G401 (cell line): Measurements from ENCODE around the gene SEC22A. TPM values are rescaled to one million over a fixed set of nuclear protein-coding genes. Genes with fewer than 3 reads are reported as not detected.

Experiments
- DNase-seq: peaks from one replicate; pipeline ENCODE4 v3.0.0-alpha.2; 2015; ENCODE audit warnings: low spot score
- in situ Hi-C: cut with HindIII; loops from 2 replicates; pipeline ENCODE4 v1.10.0; 2016; ENCODE audit warnings: low sequenced_read_pairs, mixed read lengths
- total RNA-seq: library from RNA; depleted of rRNA; stranded (reverse); fragments of >200 nt; shearing (Covaris generic); gene quantifications from 2 replicates; pipeline ENCODE4 v1.2.3, GENCODE V29; 2014; rRNA removed

Gene SEC22A, protein sequence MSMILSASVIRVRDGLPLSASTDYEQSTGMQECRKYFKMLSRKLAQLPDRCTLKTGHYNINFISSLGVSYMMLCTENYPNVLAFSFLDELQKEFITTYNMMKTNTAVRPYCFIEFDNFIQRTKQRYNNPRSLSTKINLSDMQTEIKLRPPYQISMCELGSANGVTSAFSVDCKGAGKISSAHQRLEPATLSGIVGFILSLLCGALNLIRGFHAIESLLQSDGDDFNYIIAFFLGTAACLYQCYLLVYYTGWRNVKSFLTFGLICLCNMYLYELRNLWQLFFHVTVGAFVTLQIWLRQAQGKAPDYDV
- 20.6 and 25.6 TPM in 2 replicates for total RNA-seq

DNA sequence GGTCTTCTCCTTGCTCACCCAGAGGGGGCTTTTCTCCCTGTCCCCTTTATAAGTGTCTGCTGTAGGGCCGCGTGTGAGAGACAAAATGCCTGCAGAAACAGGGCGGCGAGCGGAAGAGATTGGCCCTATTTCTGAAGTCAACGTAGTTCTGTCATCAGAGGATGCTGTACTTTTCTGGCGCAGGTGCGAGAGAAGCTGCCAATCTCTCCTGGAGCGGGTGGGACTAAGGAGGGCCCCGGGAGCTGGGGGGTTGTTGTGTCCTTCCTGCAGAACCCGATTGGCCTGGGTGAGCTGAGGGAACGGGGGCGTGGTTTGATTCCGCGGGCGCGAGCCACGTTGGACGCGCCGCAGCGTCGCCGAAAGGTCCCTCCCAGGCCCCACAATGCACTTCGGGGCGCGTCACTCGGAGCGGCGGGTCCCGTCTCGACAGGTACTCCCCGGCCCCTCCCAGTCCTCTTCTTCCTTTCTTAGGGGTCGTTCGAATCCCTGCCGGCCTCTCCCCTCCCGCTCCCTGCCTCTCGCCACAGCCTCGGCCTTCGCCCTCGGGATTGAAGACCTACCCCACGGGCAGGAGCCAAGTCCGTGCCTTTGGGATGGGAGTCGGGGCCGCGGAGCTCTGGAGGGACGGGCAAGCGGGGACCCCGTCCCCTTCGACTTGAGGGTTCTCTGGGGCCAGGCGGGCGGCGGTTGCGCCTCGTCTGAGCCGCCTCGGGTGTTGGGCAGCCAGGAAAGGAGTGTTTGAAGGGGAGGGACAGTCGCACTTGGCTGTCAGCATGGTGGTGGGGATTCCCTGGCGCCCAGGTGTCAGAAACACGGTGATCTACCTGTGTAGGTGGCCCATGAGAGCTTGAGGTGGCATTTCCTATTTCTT is at the start of gene SEC22A:
Gene SEC22A, plus strand, starts transcription at position 387 of the 871 bp plus-strand sequence. CDS start 7,275 bp downstream, outside the sequence.
- peak; percentile 98 for DNase-seq
- in situ Hi-C loops = no loop called here

GRCh38 chr3:123152687-123153086 is 49.1 kb upstream of the SEC22A start:
- in situ Hi-C loops = no loop called here
- peak; percentile 6 for DNase-seq

GRCh38 chr3:123153125-123154019 is 48.4 kb upstream of the SEC22A start:
- no peak for DNase-seq
- in situ Hi-C loops = no loop called here

- in situ Hi-C loops = no loop called here
These were observed 47.4 kb upstream of the SEC22A start for GRCh38 chr3:123154020-123154985.

GRCh38 chr3:123155471-123156011 is 46.2 kb upstream of the SEC22A start:
- DNase-seq = no peak
- in situ Hi-C loops = no loop called here

More at GRCh38 chr3:123154020-123154985, 47.4 kb upstream of the SEC22A start:
- DNase-seq = no peak

DNA sequence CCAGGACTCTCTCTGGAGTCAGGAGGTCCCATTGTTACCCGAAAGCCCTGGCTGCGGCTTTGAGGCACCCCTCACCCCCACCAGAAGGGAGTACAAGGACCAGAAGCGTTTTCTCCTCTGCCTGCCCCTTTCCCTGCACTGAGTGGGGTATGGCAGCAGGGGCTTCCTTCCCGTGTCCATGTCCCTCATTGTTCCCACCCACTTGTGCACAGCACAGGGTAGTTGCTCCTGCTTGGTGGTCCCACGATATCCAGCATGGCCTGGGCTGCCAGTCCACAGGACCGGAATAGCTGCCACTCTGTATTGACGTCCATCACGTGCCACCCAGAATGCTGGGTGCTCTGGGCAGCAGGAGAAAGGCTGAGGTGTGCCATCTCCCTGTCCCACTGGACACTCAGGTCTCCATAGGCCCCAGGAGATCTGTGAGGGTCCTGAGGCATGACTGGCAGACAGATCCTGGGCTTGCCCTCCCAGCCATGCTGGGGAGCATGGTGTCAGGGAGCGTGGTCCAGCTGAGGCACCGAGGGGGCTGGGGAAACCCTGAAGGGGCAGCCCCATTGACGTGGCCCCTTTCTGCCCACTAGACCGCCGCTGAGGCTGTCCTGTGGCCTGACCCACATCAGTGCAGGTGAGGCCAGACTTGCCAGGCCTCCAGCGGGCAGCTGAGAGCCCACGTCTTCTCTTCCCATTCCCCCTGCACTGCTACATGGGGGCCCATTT is 45.3 kb upstream of the SEC22A start:
- in situ Hi-C loops = no loop called here
- DNase-seq = no peak

DNA sequence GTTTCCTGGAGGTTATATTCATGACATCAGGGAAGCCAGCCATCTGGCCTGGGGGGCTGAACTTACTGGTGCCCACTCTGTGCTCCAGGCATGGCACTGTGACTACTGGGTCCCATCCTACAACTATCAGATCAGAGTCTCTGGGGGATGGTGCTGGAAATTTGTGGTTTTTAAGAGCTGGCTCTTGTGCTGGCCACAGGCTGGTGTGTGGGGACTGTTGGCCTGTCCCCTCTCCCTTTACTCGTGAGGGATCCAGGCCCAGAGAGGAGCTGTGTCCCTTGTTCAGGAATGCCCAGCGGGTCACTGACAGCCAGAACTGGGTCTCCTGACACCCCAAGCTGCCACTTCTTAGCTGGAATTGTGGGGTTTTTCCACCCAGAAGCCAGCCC is 44.5 kb upstream of the SEC22A start:
- DNase-seq = no peak
- in situ Hi-C loops = no loop called here

DNA sequence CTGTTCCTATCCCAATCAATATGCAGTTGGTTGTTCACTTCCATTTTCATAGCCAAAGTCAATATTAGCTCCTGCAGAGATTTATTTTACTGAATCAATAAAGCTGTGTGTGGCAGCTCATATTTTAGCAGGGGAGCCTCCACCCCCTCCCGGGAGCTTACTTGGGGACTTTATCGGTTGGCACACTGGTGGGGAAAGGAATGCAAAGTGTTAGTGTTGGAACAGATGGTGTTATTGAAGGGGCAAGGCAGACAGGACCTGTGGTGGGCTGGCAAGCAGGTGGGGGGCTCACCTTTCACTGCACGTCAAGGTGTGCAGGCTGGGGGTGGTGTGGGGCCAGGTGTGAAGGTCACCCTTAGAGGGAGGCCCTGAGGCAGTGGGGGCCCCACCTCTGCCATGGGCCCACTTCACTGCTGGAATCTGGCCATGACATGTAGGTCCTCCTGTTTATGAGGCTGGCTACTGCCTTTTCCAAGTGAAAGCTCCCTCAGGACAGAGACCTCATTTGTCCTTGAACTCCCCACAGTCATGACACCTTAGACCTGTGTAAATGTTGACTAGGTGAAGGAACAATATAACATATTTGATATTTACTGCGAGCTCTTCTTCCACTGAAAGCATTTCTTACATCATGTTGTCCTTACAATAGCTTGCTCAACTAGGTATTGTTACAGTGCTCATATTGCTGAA is 44.0 kb upstream of the SEC22A start:
- no peak for DNase-seq
- in situ Hi-C loops = no loop called here

DNA sequence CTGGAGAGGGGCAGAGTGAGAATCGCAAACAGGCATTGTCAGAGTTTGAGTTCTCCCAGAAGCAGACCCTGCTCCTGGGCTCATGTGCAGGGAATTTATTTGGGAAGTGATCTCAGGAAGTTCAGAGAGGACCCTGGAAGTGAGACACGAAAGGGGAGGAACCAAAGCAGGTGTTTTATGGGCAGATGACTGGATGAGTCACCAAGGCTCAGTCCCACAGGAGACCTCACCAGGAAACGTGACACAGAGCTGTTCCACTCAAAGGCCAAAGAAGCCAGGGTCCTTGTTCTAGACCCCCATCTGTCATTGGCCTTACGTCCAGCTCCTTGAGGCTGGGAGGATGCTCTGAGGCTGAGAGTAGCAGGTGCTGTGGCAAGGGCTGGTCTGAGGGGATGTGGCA is 43.4 kb upstream of the SEC22A start:
- DNase-seq = no peak
- in situ Hi-C loops = no loop called here

DNA sequence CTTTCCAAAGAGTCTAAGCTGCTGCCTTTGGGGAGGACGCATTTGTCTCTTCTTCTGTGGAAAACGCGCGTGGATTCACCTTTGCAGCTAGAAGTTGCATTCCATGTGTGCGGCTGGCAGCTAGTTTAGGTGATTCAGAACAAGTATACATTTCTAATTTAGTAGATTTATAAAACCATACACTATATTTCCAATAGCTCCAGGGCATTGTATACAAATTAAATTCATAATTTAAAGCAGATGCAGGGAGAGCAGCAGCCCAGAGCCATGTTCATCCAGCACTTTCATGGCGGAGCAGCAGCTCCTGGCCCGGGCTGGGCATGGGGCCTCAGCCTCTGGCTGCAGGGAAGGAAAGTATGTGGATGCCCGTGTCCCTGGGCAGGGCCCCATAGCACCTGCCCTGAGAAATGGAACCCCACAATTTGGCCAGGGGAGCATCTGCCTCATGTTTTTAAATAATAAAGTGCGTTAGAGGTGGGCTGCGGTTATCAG is 42.8 kb upstream of the SEC22A start:
- DNase-seq = no peak
- in situ Hi-C loops = no loop called here

- in situ Hi-C loops = no loop called here
- no peak for DNase-seq
These were observed 41.7 kb upstream of the SEC22A start for GRCh38 chr3:123159926-123160635.

DNA sequence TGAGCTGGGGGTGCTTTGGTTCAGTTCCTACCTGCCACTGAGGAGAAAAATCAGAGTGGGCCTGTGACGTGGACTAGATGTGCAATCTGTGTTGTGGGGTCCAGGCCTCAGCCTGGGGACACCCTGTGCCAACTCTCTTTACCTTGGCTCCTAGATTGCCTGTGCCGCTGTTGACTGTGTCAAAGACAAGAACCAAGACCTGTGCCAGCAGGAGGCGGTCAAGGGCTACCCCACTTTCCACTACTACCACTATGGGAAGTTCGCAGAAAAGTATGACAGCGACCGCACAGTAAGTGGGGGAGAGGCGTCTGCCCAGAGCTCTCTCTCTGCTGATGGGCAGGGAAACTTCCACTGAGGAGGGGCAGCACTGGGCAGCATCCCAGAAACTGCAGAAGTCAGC is 40.6 kb upstream of the SEC22A start:
- no peak for DNase-seq
- in situ Hi-C loops = no loop called here

DNA sequence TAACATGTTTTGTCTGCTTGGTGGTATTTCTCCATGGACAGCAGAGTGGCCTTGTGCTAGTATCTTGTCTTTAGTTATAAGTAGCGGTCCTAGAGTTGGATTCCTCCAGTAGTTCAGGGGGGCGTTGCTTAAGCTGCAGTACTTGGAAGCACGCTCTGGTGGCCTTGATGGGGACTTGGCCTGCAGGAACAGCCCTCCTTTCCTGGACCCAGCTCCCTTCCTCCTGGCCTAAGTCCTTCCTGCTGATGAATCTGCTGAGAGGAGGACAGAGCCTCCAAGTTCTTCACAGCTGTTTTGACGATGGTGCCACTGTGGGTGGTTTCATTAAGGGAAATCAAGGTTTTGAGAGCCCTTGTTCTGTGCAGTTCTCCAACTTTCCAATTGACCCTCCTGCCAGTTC is 38.6 kb upstream of the SEC22A start:
- no peak for DNase-seq
- in situ Hi-C loops = no loop called here

DNA sequence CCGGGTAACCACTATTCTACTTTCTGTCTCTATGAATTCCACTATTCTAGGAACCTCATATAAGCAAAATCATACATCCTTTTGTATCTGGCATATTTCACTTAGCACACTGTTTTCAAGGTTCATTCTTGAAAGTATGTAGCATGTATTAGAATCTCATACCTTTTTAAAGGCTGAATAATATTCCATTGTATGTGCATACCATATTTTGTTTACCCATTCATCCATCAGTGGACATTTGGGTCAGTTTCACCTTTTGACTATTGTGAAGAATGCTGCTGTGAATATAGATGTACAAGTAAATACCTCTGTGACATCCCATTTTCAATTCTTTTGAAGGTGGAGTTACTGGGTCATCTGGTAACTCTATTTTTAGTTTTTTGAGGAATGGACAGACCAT is 36.6 kb upstream of the SEC22A start:
- in situ Hi-C loops = no loop called here
- no peak for DNase-seq

- in situ Hi-C loops = no loop called here
- no peak for DNase-seq
These were observed 34.1 kb upstream of the SEC22A start for GRCh38 chr3:123167686-123168085.

- in situ Hi-C loops = no loop called here
- DNase-seq = no peak
These were observed 33.6 kb upstream of the SEC22A start for GRCh38 chr3:123168122-123168521.
